Dermis blood vessel endothelial cell (primary cell): Measurements from ENCODE around the gene RPL41. TPM values are rescaled to one million over a fixed set of nuclear protein-coding genes. Genes with fewer than 3 reads are reported as not detected.

Experiments
- total RNA-seq: library from RNA; depleted of rRNA; stranded (reverse); fragments of >200 nt; gene quantifications from 2 replicates; pipeline ENCODE4 v1.2.3, GENCODE V29; 2014

RPL41 gene
- total RNA-seq, 1 donor from 2014 or later, result 2,567 TPM

Other genes with a start within 250 kb of the RPL41 start
- 33.1 and 34.9 TPM in 2 replicates for gene PYM1, start 188.7 kb upstream of the RPL41 start, total RNA-seq
- 23.7 and 41.5 TPM in 2 replicates for gene DGKA, start 185.5 kb upstream of the RPL41 start, total RNA-seq
- 0.37 and 1.5 TPM in 2 replicates for gene PMEL, start 150.6 kb upstream of the RPL41 start, total RNA-seq
- gene CDK2, start 149.8 kb upstream of the RPL41 start, total RNA-seq, result 20.8 and 35.0 TPM in 2 replicates
- 44.8 and 67.1 TPM in 2 replicates for gene RAB5B, start 142.6 kb upstream of the RPL41 start, total RNA-seq
- gene SUOX, start 119.4 kb upstream of the RPL41 start, total RNA-seq, result 12.4 and 18.9 TPM in 2 replicates
- gene IKZF4, start 95.6 kb upstream of the RPL41 start, total RNA-seq, result 0.70 and 1.4 TPM in 2 replicates
- gene RPS26, start 74.7 kb upstream of the RPL41 start, total RNA-seq, result 199 and 372 TPM in 2 replicates
- gene ERBB3, start 36.5 kb upstream of the RPL41 start, total RNA-seq, result 0.34 and 0.88 TPM in 2 replicates
- 106 and 276 TPM in 2 replicates for gene PA2G4, start 12.1 kb upstream of the RPL41 start, total RNA-seq
- gene ZC3H10, start 1.6 kb downstream of the RPL41 start, total RNA-seq, result 4.7 and 5.6 TPM in 2 replicates
- gene ESYT1, start 11.6 kb downstream of the RPL41 start, total RNA-seq, result 400 and 456 TPM in 2 replicates
- 80.8 and 96.8 TPM in 2 replicates for gene MYL6B, start 36.0 kb downstream of the RPL41 start, total RNA-seq
- 1,647 and 2,863 TPM in 2 replicates for gene MYL6, start 41.7 kb downstream of the RPL41 start, total RNA-seq
- gene SMARCC2, start 72.8 kb downstream of the RPL41 start, total RNA-seq, result 47.5 and 51.2 TPM in 2 replicates
- 102 and 119 TPM in 2 replicates for gene RNF41, start 105.3 kb downstream of the RPL41 start, total RNA-seq
- gene NABP2, start 107.7 kb downstream of the RPL41 start, total RNA-seq, result 24.8 and 32.9 TPM in 2 replicates
- not detected in 2 replicates for gene SLC39A5, start 113.4 kb downstream of the RPL41 start, total RNA-seq
- gene ANKRD52, start 141.8 kb downstream of the RPL41 start, total RNA-seq, result 23.0 and 31.5 TPM in 2 replicates
- 8.4 and 10.0 TPM in 2 replicates for gene COQ10A, start 150.3 kb downstream of the RPL41 start, total RNA-seq
- gene CS, start 183.7 kb downstream of the RPL41 start, total RNA-seq, result 67.0 and 267 TPM in 2 replicates
- 80.0 and 94.8 TPM in 2 replicates for gene CNPY2, start 199.4 kb downstream of the RPL41 start, total RNA-seq
- 16.8 and 24.2 TPM in 2 replicates for gene PAN2, start 217.4 kb downstream of the RPL41 start, total RNA-seq
- gene IL23A, start 222.3 kb downstream of the RPL41 start, total RNA-seq, result 0.23 and 0.34 TPM in 2 replicates
- gene STAT2, start 243.5 kb downstream of the RPL41 start, total RNA-seq, result 72.7 and 95.0 TPM in 2 replicates
- not detected in 2 replicates for gene APOF, start 246.2 kb downstream of the RPL41 start, total RNA-seq